HepG2 (cell line): ENCODE data around the gene PTGIS. TPM values are rescaled to one million over a fixed set of nuclear protein-coding genes. Genes with fewer than 3 reads are reported as not detected.

ENCODE experiments used
- ATF7 ChIP-seq, 2 experiments: fragments of 450-650 bp in 1 of 2; sonication (generic) in 1 of 2; formaldehyde crosslinking in 1 of 2; IDR thresholded peaks; 2 replicates each; pipeline versions ENCODE4 v1.4.0 to v1.6.1; 2016 to 2020; ENCODE audit warnings: antibody characterized with exemption in 1 of 2, mild to moderate bottlenecking in 1 of 2, missing genetic modification reagents in 1 of 2
- CEBPB ChIP-seq: IDR thresholded peaks from 2 replicates; pipeline ENCODE4 v1.6.1; 2011; ENCODE audit warnings: low read depth, low read length, improper control_type of control experiment, borderline replicate concordance
- CSRNP1 ChIP-seq: sonication (generic); formaldehyde crosslinking; IDR thresholded peaks from 2 replicates; pipeline ENCODE4 v1.8.1; 2023; ENCODE audit warnings: mild to moderate bottlenecking, missing genetic modification reagents
- CTCF ChIP-seq: sonication (generic); formaldehyde crosslinking; IDR thresholded peaks from 2 replicates; pipeline ENCODE4 v1.5.0; 2020; ENCODE audit warnings: mild to moderate bottlenecking, missing genetic modification reagents, moderate library complexity
- ELF1 ChIP-seq: sonication (generic); formaldehyde crosslinking; IDR thresholded peaks from 2 replicates; pipeline ENCODE4 v1.4.0; 2020; ENCODE audit warnings: missing genetic modification reagents
- GMEB1 ChIP-seq: sonication (generic); formaldehyde crosslinking; IDR thresholded peaks from 2 replicates; pipeline ENCODE4 v1.5.1; 2020; ENCODE audit warnings: missing genetic modification reagents, mild to moderate bottlenecking, borderline replicate concordance
- HDAC1 ChIP-seq: sonication (generic); formaldehyde crosslinking; IDR thresholded peaks from 2 replicates; pipeline ENCODE4 v1.5.1; 2020; ENCODE audit warnings: mild to moderate bottlenecking, missing genetic modification reagents
- MEIS1 ChIP-seq: sonication (generic); formaldehyde crosslinking; IDR thresholded peaks from 2 replicates; pipeline ENCODE4 v1.9.0; 2021; ENCODE audit warnings: mild to moderate bottlenecking, missing genetic modification reagents, moderate library complexity, borderline replicate concordance
- MYC ChIP-seq: sonication (generic); formaldehyde crosslinking; IDR thresholded peaks from 2 replicates; pipeline ENCODE4 v1.9.0; 2021; ENCODE audit warnings: missing genetic modification reagents, borderline replicate concordance
- STAT5B ChIP-seq: sonication (generic); formaldehyde crosslinking; IDR thresholded peaks from 2 replicates; pipeline ENCODE4 v1.4.0; 2020; ENCODE audit warnings: missing genetic modification reagents
- TERF1 ChIP-seq: sonication (generic); formaldehyde crosslinking; IDR thresholded peaks from 2 replicates; pipeline ENCODE4 v1.8.0; 2022; ENCODE audit warnings: mild to moderate bottlenecking, missing genetic modification reagents, moderate library complexity
- ZNF230 ChIP-seq: sonication (generic); formaldehyde crosslinking; IDR thresholded peaks from 2 replicates; pipeline ENCODE4 v1.4.0; 2020; ENCODE audit warnings: mild to moderate bottlenecking, missing genetic modification reagents
- ZNF691 ChIP-seq: sonication (generic); formaldehyde crosslinking; IDR thresholded peaks from 2 replicates; pipeline ENCODE4 v1.4.0; 2020; ENCODE audit warnings: missing genetic modification reagents, low read depth, mild to moderate bottlenecking, borderline replicate concordance
- ZNF703 ChIP-seq: sonication (generic); formaldehyde crosslinking; IDR thresholded peaks from 2 replicates; pipeline ENCODE4 v1.5.1; 2020; ENCODE audit warnings: missing genetic modification reagents, mild to moderate bottlenecking, moderate library complexity, borderline replicate concordance
- polyA plus RNA-seq, 8 experiments: library from polyadenylated mRNA; depleted of rRNA in 3 of 8; stranded (reverse) in 7 of 8; unstranded in 1 of 8; fragments of >200 nt; fragmentation: Illumina TruSeq in 4 of 8; extraction: Trizol in 4 of 8; gene quantifications; 2 replicates each; pipeline versions ENCODE4 v1.2.1 to v1.2.3, GENCODE V29; 2011 to 2016; ENCODE audit warnings: low read depth in 4 of 8, missing spikeins in 1 of 8, mixed read lengths in 1 of 8; ENCODE audit not compliant: insufficient read depth in 1 of 8
- total RNA-seq, 5 experiments: library from RNA; depleted of rRNA; stranded (reverse); fragments of >200 nt; fragmentation: Illumina TruSeq; extraction: Trizol; gene quantifications; 2 replicates each; pipeline ENCODE4 v1.2.3, GENCODE V29; 2016; ENCODE audit warnings: low read depth in 1 of 5
- TF ChIP-seq, protein P1 (sequence below): IDR thresholded peaks from 2 replicates; pipeline ENCODE4 v1.6.1; 2016; ENCODE audit warnings: low read depth, borderline replicate concordance
- TF ChIP-seq, protein P2 (sequence below): sonication (generic); formaldehyde crosslinking; IDR thresholded peaks from 2 replicates; pipeline ENCODE4 v1.5.1; 2020; ENCODE audit warnings: missing genetic modification reagents, mild to moderate bottlenecking, borderline replicate concordance

The PTGIS gene
- total and polyA plus RNA-seq, 2 of the 13 experiments (the other 11 are each of a cell fraction or from before 2014, with no cell fraction given), result not detected

- TF ChIP-seq CSRNP1 (CRISPR knock-in tag) (peak; percentile 78; the same call in 1 of the 2 replicates), TERF1 (CRISPR knock-in tag) (no peak), ZNF230 (CRISPR knock-in tag) (0 out of 2 replicates have a peak, but pooled peaks have one; percentile 54), CTCF (peak; percentile 97), CEBPB (no peak), ATF7 (IDR thresholded peaks at IDR 0.05) (no peak), ATF7 (CRISPR knock-in tag; IDR thresholded peaks at IDR 0.05) (peak; percentile 52; the same call in 1 of the 2 replicates), GMEB1 (peak; percentile 47; the same call in 1 of the 2 replicates), STAT5B (CRISPR knock-in tag) (no peak), ELF1 (CRISPR knock-in tag) (0 out of 2 replicates have a peak, but pooled peaks have one; percentile 12), MYC (CRISPR knock-in tag) (peak; percentile 60; the same call in 1 of the 2 replicates), ZNF703 (CRISPR knock-in tag) (no peak), HDAC1 (peak; percentile 45; the same call in 1 of the 2 replicates), MEIS1 (CRISPR knock-in tag) (peak; percentile 86), ZNF691 (peak; percentile 94; the same call in 1 of the 2 replicates)
- TF ChIP-seq, protein P1, sequence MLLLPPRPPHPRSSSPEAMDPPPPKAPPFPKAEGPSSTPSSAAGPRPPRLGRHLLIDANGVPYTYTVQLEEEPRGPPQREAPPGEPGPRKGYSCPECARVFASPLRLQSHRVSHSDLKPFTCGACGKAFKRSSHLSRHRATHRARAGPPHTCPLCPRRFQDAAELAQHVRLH (CRISPR knock-in tag), result peak; percentile 81; the same call in 1 of the 2 replicates
- TF ChIP-seq, protein P2, sequence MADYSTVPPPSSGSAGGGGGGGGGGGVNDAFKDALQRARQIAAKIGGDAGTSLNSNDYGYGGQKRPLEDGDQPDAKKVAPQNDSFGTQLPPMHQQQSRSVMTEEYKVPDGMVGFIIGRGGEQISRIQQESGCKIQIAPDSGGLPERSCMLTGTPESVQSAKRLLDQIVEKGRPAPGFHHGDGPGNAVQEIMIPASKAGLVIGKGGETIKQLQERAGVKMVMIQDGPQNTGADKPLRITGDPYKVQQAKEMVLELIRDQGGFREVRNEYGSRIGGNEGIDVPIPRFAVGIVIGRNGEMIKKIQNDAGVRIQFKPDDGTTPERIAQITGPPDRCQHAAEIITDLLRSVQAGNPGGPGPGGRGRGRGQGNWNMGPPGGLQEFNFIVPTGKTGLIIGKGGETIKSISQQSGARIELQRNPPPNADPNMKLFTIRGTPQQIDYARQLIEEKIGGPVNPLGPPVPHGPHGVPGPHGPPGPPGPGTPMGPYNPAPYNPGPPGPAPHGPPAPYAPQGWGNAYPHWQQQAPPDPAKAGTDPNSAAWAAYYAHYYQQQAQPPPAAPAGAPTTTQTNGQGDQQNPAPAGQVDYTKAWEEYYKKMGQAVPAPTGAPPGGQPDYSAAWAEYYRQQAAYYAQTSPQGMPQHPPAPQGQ (CRISPR knock-in tag), result peak; percentile 73; the same call in 1 of the 2 replicates
Observed at GRCh38 chr20:49484180-49485140, 83.5 kb downstream of the PTGIS start (continued).
